ENCODE measurements around the gene SP2. TPM values are rescaled to one million over a fixed set of nuclear protein-coding genes. Genes with fewer than 3 reads are reported as not detected.

SP2 gene
- total RNA-seq, 1 donor from 2014 or later: 2.2 TPM

GRCh38 chr17:47907932-47908562 is 12.0 kb downstream of the SP2 start:
- no peaks in the 10 kb centered on the region for H3K27me3 ChIP-seq (ENCODE audit: control insufficient read depth, insufficient read depth, low read length)
- no peak for TF ChIP-seq CTCF (IDR thresholded peaks at IDR 0.05; ENCODE audit: insufficient read depth, low read length, poor library complexity, severe bottlenecking)
- no peak overlapping the region for H3K4me3 ChIP-seq (ENCODE audit: low read depth, low read length)
- DNase-seq (ENCODE audit: low read depth): no peak
- no peaks in the 10 kb centered on the region for H3K36me3 ChIP-seq (ENCODE audit: control insufficient read depth, insufficient read depth, low read length)

- no peak for DNase-seq (ENCODE audit: low read depth)
- no peaks in the 10 kb centered on the region for H3K36me3 ChIP-seq (ENCODE audit: control insufficient read depth, insufficient read depth, low read length)
- H3K4me3 ChIP-seq (ENCODE audit: low read depth, low read length): no peak overlapping the region
- TF ChIP-seq CTCF (IDR thresholded peaks at IDR 0.05; ENCODE audit: insufficient read depth, low read length, poor library complexity, severe bottlenecking): no peak
- no peaks in the 10 kb centered on the region for H3K27me3 ChIP-seq (ENCODE audit: control insufficient read depth, insufficient read depth, low read length)
Measured at GRCh38 chr17:47913050-47913449, 17.0 kb downstream of the SP2 start.

- no peak overlapping the region for H3K4me3 ChIP-seq (ENCODE audit: low read depth, low read length)
- TF ChIP-seq CTCF (IDR thresholded peaks at IDR 0.05; ENCODE audit: insufficient read depth, low read length, poor library complexity, severe bottlenecking): no peak
- DNase-seq (ENCODE audit: low read depth): no peak
- no peaks in the 10 kb centered on the region for H3K27me3 ChIP-seq (ENCODE audit: control insufficient read depth, insufficient read depth, low read length)
- H3K36me3 ChIP-seq (ENCODE audit: control insufficient read depth, insufficient read depth, low read length): no peaks in the 10 kb centered on the region
Measured at GRCh38 chr17:47914306-47914948, 18.4 kb downstream of the SP2 start.

- TF ChIP-seq CTCF (IDR thresholded peaks at IDR 0.05; ENCODE audit: insufficient read depth, low read length, poor library complexity, severe bottlenecking): no peak
- H3K27me3 ChIP-seq (ENCODE audit: control insufficient read depth, insufficient read depth, low read length): no peaks in the 10 kb centered on the region
- H3K36me3 ChIP-seq (ENCODE audit: control insufficient read depth, insufficient read depth, low read length): no peaks in the 10 kb centered on the region
- H3K4me3 ChIP-seq (ENCODE audit: low read depth, low read length): no peak overlapping the region
- no peak for DNase-seq (ENCODE audit: low read depth)
Measured at GRCh38 chr17:47915776-47916398, 19.9 kb downstream of the SP2 start.

GRCh38 chr17:47916489-47917208 is 20.6 kb downstream of the SP2 start:
- Histone ChIP-seq H3K4me3 (ENCODE audit: low read depth, low read length) (no peak overlapping the region), H3K27me3 (ENCODE audit: control insufficient read depth, insufficient read depth, low read length) (no peaks in the 10 kb centered on the region), H3K36me3 (ENCODE audit: control insufficient read depth, insufficient read depth, low read length) (no peaks in the 10 kb centered on the region)
- DNase-seq (ENCODE audit: low read depth): no peak
- TF ChIP-seq CTCF (IDR thresholded peaks at IDR 0.05; ENCODE audit: insufficient read depth, low read length, poor library complexity, severe bottlenecking): no peak

Measured in kidney epithelial cell (primary cell).